Activated T-helper 2 cell treated with anti-CD3 and anti-CD28 coated beads, Interferon-gamma antibody, Interleukin-2, Interleukin-4, amounts not matched to agents 10 μg/mL and 5 μg/mL and 100 μg/mL, durations not matched to agents 14 hours and 24 hours and 36 hours (primary cell): Measurements from ENCODE around the gene HLX. TPM values are rescaled to one million over a fixed set of nuclear protein-coding genes. Genes with fewer than 3 reads are reported as not detected.

ENCODE experiments used
- DNase-seq: peaks from one replicate; pipeline ENCODE4 v3.0.0; 2021; ENCODE audit warnings: low spot score
- H3K27ac Mint-ChIP-seq: one replicate; pipeline ENCODE4 v1.8.0; 2021; ENCODE audit warnings: mixed read lengths
- H3K27me3 Mint-ChIP-seq: one replicate; pipeline ENCODE4 v1.8.0; 2021; ENCODE audit warnings: low read depth, mixed read lengths
- H3K36me3 Mint-ChIP-seq: one replicate; pipeline ENCODE4 v1.8.0; 2021; ENCODE audit warnings: low read depth, mixed read lengths
- H3K4me1 Mint-ChIP-seq: one replicate; pipeline ENCODE4 v1.8.0; 2021; ENCODE audit warnings: low read depth, mixed read lengths
- H3K4me3 Mint-ChIP-seq: one replicate; pipeline ENCODE4 v1.8.0; 2021; ENCODE audit warnings: low read depth, mild to moderate bottlenecking, moderate library complexity, mixed read lengths
- H3K9me3 Mint-ChIP-seq: one replicate; pipeline ENCODE4 v1.8.0; 2021; ENCODE audit warnings: mixed read lengths
- intact Hi-C: fragments of 100-400 bp; cut with micrococcal nuclease; formaldehyde crosslinking; loops from one replicate; pipeline ENCODE4 v1.15.1; 2023
- total RNA-seq: library from RNA; stranded (reverse); gene quantifications from 2 replicates; pipeline ENCODE4 v1.2.3, GENCODE V29; 2022

The HLX gene
- total RNA-seq, result 8.2 and 10.4 TPM in 2 replicates

DNA sequence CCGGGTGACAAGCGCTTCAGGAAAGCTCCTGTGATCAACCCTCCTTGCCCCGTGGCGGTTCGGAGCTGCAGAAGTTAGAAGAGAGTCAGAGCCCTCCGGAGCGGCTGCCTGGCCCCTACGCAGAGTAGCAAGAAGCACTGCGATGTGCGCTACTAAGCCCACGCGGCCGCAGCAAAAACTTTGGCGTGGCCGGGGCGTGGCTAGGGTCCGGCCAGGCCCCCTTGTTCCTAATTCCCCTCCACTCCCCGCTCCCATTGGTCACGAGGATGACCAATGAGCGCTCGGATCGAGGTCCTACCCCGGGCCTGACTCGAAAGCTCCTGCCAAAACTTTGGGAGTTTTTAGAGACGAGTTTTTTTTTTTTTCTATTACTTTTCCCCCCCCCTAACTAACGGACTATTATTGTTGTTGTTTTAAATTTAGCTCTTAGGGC is at the start of gene HLX:
Gene HLX, plus strand, starts transcription at position 368 of the 433 bp plus-strand sequence. CDS start 415 bp downstream, outside the sequence.
- Mint-ChIP-seq H3K27ac (peak within 1 kb of the TSS; percentile 78), H3K4me1 (peaks cover 31% of the 10 kb centered on the region), H3K36me3 (peaks cover 25% of the 10 kb centered on the region), H3K4me3 (peak within 1 kb of the TSS; percentile 85), H3K9me3 (no peaks in the 10 kb centered on the region), H3K27me3 (peaks cover 70% of the 10 kb centered on the region)
- intact Hi-C loops, result loop anchor here (1.0 to 10.0 kb wide), 6 partner anchors 14 to 1736 kb away; partner anchors contain the start of gene MIA3
- peak; percentile 15 for DNase-seq

- Mint-ChIP-seq H3K4me3 (no peak overlapping the region), H3K4me1 (no peaks in the 10 kb centered on the region), H3K27ac (no peak overlapping the region), H3K36me3 (no peaks in the 10 kb centered on the region), H3K9me3 (no peaks in the 10 kb centered on the region), H3K27me3 (no peaks in the 10 kb centered on the region)
- no peak for DNase-seq
- intact Hi-C loops, result no loop called here
These were observed 45.8 kb upstream of the HLX start for GRCh38 chr1:220833436-220833835.

DNA sequence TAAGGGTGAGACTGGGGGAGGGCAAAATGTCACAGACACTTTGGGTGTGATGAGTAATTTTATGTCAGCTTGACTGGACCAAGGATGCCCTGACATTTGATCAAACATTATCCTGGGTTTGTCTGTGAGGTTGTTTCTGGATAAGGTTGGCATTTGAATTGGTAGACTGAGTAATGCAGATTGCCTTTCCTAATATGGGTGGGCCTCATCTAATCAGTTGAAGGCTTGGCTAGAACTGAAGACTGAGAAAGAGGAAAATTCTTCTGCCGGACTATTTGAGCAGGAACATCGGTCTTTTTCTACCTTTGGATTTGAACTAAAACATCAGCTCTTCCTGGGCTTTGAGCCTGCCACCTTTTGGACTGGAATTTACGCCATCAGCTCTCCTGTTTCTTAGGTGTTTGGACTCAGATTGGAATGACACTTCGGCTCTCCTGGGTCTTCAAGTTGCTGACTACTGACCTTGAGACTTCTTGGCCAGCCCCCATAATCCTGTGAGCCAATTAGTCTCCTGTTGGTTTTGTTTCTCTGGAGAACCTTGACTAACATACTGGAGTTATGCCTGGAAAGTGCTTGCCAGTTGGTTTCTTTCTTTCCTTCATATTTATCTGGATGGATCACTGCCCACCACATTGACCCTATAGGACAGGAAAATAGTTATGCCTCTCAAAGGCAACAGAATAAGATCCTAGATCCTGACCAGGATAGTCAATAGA is 44.9 kb upstream of the HLX start:
- no peaks in the 10 kb centered on the region for H3K4me1 Mint-ChIP-seq
- intact Hi-C loops, result no loop called here
- no peaks in the 10 kb centered on the region for H3K27me3 Mint-ChIP-seq
- H3K27ac Mint-ChIP-seq, result no peak overlapping the region
- no peak for DNase-seq
- no peaks in the 10 kb centered on the region for H3K9me3 Mint-ChIP-seq
- H3K4me3 Mint-ChIP-seq, result no peak overlapping the region
- no peaks in the 10 kb centered on the region for H3K36me3 Mint-ChIP-seq

GRCh38 chr1:220838578-220838977 is 40.7 kb upstream of the HLX start:
- Mint-ChIP-seq H3K4me3 (no peak overlapping the region), H3K36me3 (no peaks in the 10 kb centered on the region), H3K27ac (no peak overlapping the region), H3K27me3 (peaks cover 2% of the 10 kb centered on the region), H3K9me3 (no peaks in the 10 kb centered on the region), H3K4me1 (no peaks in the 10 kb centered on the region)
- intact Hi-C loops, result no loop called here
- no peak for DNase-seq

DNA sequence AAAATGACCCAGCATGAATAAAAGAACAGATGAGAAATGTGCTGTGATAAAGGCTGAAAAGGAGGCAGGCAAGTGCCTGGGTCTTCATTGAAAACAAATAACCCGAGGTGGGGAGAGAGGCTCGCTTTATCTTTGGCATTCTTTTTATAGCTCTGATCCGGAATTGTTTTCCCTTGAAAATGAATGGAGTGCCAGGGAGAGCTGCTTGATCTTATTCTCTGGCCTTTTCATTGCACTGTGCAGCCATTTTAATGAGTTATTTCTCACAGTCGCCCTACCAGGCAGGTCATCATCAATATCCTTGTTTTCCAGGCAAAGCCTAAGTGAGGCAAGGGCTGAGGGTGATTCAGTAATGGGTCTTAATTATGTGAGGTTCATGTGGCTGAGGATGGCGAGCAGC is 39.8 kb upstream of the HLX start:
- no peaks in the 10 kb centered on the region for H3K9me3 Mint-ChIP-seq
- no peaks in the 10 kb centered on the region for H3K4me1 Mint-ChIP-seq
- H3K27ac Mint-ChIP-seq, result no peak overlapping the region
- peaks cover 2% of the 10 kb centered on the region for H3K27me3 Mint-ChIP-seq
- intact Hi-C loops, result no loop called here
- H3K4me3 Mint-ChIP-seq, result no peak overlapping the region
- DNase-seq, result no peak
- H3K36me3 Mint-ChIP-seq, result no peaks in the 10 kb centered on the region

DNA sequence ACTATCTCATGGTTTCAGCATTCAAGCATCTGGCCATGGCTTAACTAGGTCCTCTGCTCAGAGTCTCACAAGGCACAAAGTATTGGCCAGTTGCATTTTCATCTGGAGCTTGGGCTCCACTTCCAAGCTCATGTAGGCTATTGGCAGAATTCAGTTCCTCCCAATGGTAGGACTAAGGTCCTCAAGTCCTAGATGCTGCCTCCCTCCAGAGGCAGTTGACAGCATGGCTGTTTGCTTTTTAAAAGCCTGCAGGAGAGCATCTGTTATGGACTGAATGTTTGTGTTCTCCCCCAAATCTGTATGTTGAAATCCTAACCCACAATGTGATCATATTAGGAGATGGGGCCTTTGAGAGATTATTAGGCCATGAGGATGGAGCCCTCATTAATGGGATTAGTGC is 38.0 kb upstream of the HLX start:
- Mint-ChIP-seq H3K36me3 (no peaks in the 10 kb centered on the region), H3K27ac (no peak overlapping the region), H3K4me3 (no peak overlapping the region)

GRCh38 chr1:220843481-220844011 is 35.7 kb upstream of the HLX start:
- Mint-ChIP-seq H3K9me3 (no peaks in the 10 kb centered on the region), H3K27ac (no peak overlapping the region), H3K4me3 (no peak overlapping the region), H3K27me3 (peaks cover 2% of the 10 kb centered on the region), H3K4me1 (no peaks in the 10 kb centered on the region), H3K36me3 (no peaks in the 10 kb centered on the region)
- no peak for DNase-seq
- intact Hi-C loops, result no loop called here

More for the DNA sequence above, 38.0 kb upstream of the HLX start:
- DNase-seq, result no peak
- Mint-ChIP-seq H3K4me1 (no peaks in the 10 kb centered on the region), H3K9me3 (no peaks in the 10 kb centered on the region), H3K27me3 (peaks cover 2% of the 10 kb centered on the region)
- intact Hi-C loops, result no loop called here

- no peaks in the 10 kb centered on the region for H3K4me1 Mint-ChIP-seq
- no peak for DNase-seq
- no peak overlapping the region for H3K27ac Mint-ChIP-seq
- H3K36me3 Mint-ChIP-seq, result no peaks in the 10 kb centered on the region
- no peaks in the 10 kb centered on the region for H3K27me3 Mint-ChIP-seq
- H3K4me3 Mint-ChIP-seq, result no peak overlapping the region
- intact Hi-C loops, result no loop called here
- H3K9me3 Mint-ChIP-seq, result peaks cover 8% of the 10 kb centered on the region
These were observed 26.8 kb upstream of the HLX start for GRCh38 chr1:220852408-220852807.

- H3K27ac Mint-ChIP-seq, result no peak overlapping the region
- no peak overlapping the region for H3K4me3 Mint-ChIP-seq
- no peaks in the 10 kb centered on the region for H3K36me3 Mint-ChIP-seq
- H3K27me3 Mint-ChIP-seq, result peaks cover 38% of the 10 kb centered on the region
- DNase-seq, result no peak
- H3K4me1 Mint-ChIP-seq, result peaks cover 2% of the 10 kb centered on the region
- intact Hi-C loops, result loop anchor here (10.0 kb wide), 3 partner anchors 233 to 1743 kb away; partner anchors contain the start of gene MIA3
- no peaks in the 10 kb centered on the region for H3K9me3 Mint-ChIP-seq
These were observed 6.9 kb upstream of the HLX start for GRCh38 chr1:220872296-220872695.

DNA sequence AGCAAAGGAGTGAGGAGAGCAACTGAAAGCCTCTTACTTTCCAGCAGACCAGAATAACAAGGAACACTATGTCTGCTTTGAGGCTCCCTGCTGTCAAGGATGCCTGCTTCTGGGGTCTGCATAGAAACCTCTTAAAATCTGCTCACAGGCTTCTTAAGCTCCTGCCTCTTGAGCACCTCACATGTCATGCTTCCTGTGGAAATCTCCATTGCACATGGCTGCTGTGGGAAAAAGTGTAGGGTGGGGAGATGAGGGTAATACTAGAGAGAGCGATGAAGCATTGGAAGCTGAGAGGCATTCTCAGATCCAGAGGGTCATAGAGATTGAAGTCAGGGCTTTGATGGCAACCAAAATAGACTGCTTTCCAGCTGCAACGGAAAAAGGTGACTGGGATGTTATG is 6.2 kb upstream of the HLX start:
- Mint-ChIP-seq H3K27ac (no peak overlapping the region), H3K4me1 (peaks cover 10% of the 10 kb centered on the region), H3K4me3 (no peak overlapping the region), H3K9me3 (no peaks in the 10 kb centered on the region), H3K27me3 (peaks cover 46% of the 10 kb centered on the region), H3K36me3 (no peaks in the 10 kb centered on the region)
- intact Hi-C loops, result loop anchor here (10.0 kb wide), 3 partner anchors 232 to 1742 kb away; partner anchors contain the start of gene MIA3
- no peak for DNase-seq

DNA sequence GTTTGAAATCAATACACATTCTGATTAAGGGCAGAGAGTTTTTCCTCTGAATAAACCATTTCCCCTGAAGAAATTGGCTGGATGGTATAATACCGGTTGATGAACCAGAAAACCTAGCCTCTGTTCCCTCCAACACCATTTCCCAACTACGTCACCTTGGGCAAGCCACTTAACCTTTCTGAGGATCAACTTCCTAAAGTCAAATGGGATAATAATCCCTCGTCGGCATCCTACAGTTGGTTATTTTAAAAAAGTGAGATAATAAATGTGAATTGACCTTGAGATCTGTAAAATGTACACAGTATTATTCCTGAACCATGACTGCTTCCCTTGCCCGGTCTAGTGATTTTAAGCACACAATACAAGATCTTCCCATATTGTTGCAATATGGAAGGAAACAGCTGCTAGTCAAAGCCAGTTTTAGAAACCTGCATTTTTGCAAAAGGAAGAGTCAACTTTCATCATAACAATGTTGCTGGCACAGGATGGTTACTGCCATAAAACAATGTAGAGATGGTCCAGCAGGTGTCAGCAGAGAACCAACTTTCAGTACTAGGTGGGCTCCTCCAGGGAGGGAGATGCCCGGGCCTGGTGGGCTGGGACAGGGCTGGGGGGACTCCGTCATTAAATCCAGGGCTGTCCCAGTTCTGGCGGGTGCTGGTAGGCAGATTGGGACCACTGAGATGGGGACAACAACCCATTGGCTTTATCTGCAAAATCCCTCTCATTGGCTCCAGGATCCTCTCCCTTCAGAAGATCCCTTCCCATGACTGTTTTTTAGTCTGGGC is 5.2 kb upstream of the HLX start:
- H3K4me3 Mint-ChIP-seq, result no peak overlapping the region

DNA sequence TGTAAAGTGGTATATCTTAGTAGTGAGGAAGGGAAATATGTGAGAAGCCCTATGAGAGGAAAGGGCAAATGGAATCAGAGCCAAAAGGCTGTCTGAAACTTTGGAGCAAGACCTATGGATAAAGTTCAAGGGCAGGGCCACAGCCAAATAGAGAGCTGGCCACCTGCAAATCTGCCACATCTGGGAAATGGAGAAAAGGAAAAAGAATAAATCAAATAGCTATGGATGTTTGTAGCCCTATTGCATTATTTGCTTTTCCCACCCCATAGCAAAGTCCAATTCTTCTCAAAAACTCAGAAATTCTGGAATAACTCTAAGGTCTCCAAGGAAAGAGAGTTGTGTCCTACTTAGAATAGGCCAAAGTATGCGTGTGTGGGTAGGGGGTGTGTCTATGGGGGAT is 4.0 kb upstream of the HLX start:
- Mint-ChIP-seq H3K4me3 (no peak overlapping the region), H3K9me3 (no peaks in the 10 kb centered on the region), H3K27me3 (peaks cover 51% of the 10 kb centered on the region), H3K4me1 (peaks cover 20% of the 10 kb centered on the region), H3K36me3 (no peaks in the 10 kb centered on the region), H3K27ac (no peak overlapping the region)
- intact Hi-C loops, result loop anchor here (10.0 kb wide), 3 partner anchors 230 to 1740 kb away; partner anchors contain the start of gene MIA3
- no peak for DNase-seq

More for the DNA sequence above, 5.2 kb upstream of the HLX start:
- intact Hi-C loops, result loop anchor here (1.0 to 10.0 kb wide), 5 partner anchors 231 to 1741 kb away; partner anchors contain the start of gene MIA3
- Mint-ChIP-seq H3K4me1 (peaks cover 19% of the 10 kb centered on the region), H3K36me3 (no peaks in the 10 kb centered on the region), H3K27ac (no peak overlapping the region), H3K27me3 (peaks cover 52% of the 10 kb centered on the region), H3K9me3 (no peaks in the 10 kb centered on the region)
- no peak for DNase-seq
